ENCODE measurements around the gene MAD2L2. TPM values are rescaled to one million over a fixed set of nuclear protein-coding genes. Genes with fewer than 3 reads are reported as not detected.
A peak's percentile ranks its signal among the peaks of the same experiment; 100 is the strongest.

MAD2L2 gene
- total RNA-seq, 1 donor from 2014 or later = 48.0 TPM

GRCh38 chr1:11675325-11675724 is 5.6 kb downstream of the MAD2L2 start:
- Mint-ChIP-seq H3K36me3 (ENCODE audit: unreplicated experiment) (peaks cover 8% of the 10 kb centered on the region), H3K9me3 (ENCODE audit: unreplicated experiment) (no peaks in the 10 kb centered on the region), H3K27ac (ENCODE audit: unreplicated experiment) (no peak overlapping the region), H3K4me1 (ENCODE audit: unreplicated experiment) (peaks cover 12% of the 10 kb centered on the region), H3K27me3 (ENCODE audit: unreplicated experiment) (no peaks in the 10 kb centered on the region), H3K4me3 (ENCODE audit: unreplicated experiment) (no peak overlapping the region)
- TF ChIP-seq CTCF (IDR thresholded peaks at IDR 0.05) = no peak
- DNase-seq (ENCODE audit: extremely low spot score, unreplicated experiment) = no peak

GRCh38 chr1:11674488-11674887 is 6.5 kb downstream of the MAD2L2 start:
- DNase-seq (ENCODE audit: extremely low spot score, unreplicated experiment) = no peak

GRCh38 chr1:11673089-11673769 is 7.7 kb downstream of the MAD2L2 start:
- H3K27me3 Mint-ChIP-seq (ENCODE audit: unreplicated experiment) = no peaks in the 10 kb centered on the region
- H3K36me3 Mint-ChIP-seq (ENCODE audit: unreplicated experiment) = peaks cover 11% of the 10 kb centered on the region
- H3K27ac Mint-ChIP-seq (ENCODE audit: unreplicated experiment) = no peak overlapping the region
- peak; percentile 82 for DNase-seq (ENCODE audit: extremely low spot score, unreplicated experiment)
- no peak overlapping the region for H3K4me3 Mint-ChIP-seq (ENCODE audit: unreplicated experiment)
- TF ChIP-seq CTCF (IDR thresholded peaks at IDR 0.05) = no peak
- no peaks in the 10 kb centered on the region for H3K4me1 Mint-ChIP-seq (ENCODE audit: unreplicated experiment)
- H3K9me3 Mint-ChIP-seq (ENCODE audit: unreplicated experiment) = no peaks in the 10 kb centered on the region

More at GRCh38 chr1:11674488-11674887, 6.5 kb downstream of the MAD2L2 start:
- H3K4me1 Mint-ChIP-seq (ENCODE audit: unreplicated experiment) = peaks cover 7% of the 10 kb centered on the region
- peaks cover 8% of the 10 kb centered on the region for H3K36me3 Mint-ChIP-seq (ENCODE audit: unreplicated experiment)
- no peak for TF ChIP-seq CTCF (IDR thresholded peaks at IDR 0.05)
- H3K27ac Mint-ChIP-seq (ENCODE audit: unreplicated experiment) = no peak overlapping the region
- H3K9me3 Mint-ChIP-seq (ENCODE audit: unreplicated experiment) = no peaks in the 10 kb centered on the region
- H3K27me3 Mint-ChIP-seq (ENCODE audit: unreplicated experiment) = no peaks in the 10 kb centered on the region
- no peak overlapping the region for H3K4me3 Mint-ChIP-seq (ENCODE audit: unreplicated experiment)

- no peak overlapping the region for H3K4me3 Mint-ChIP-seq (ENCODE audit: unreplicated experiment)
- no peak for DNase-seq (ENCODE audit: extremely low spot score, unreplicated experiment)
- H3K27ac Mint-ChIP-seq (ENCODE audit: unreplicated experiment) = no peak overlapping the region
- H3K4me1 Mint-ChIP-seq (ENCODE audit: unreplicated experiment) = no peaks in the 10 kb centered on the region
- TF ChIP-seq CTCF (IDR thresholded peaks at IDR 0.05) = no peak
- no peaks in the 10 kb centered on the region for H3K9me3 Mint-ChIP-seq (ENCODE audit: unreplicated experiment)
- no peaks in the 10 kb centered on the region for H3K27me3 Mint-ChIP-seq (ENCODE audit: unreplicated experiment)
- peaks cover 11% of the 10 kb centered on the region for H3K36me3 Mint-ChIP-seq (ENCODE audit: unreplicated experiment)
These were observed 9.2 kb downstream of the MAD2L2 start for GRCh38 chr1:11671544-11672286.

GRCh38 chr1:11671205-11671543 is 9.8 kb downstream of the MAD2L2 start:
- H3K4me1 Mint-ChIP-seq (ENCODE audit: unreplicated experiment) = no peaks in the 10 kb centered on the region
- H3K4me3 Mint-ChIP-seq (ENCODE audit: unreplicated experiment) = no peak overlapping the region
- no peak for TF ChIP-seq CTCF (IDR thresholded peaks at IDR 0.05)
- no peak for DNase-seq (ENCODE audit: extremely low spot score, unreplicated experiment)
- peaks cover 11% of the 10 kb centered on the region for H3K36me3 Mint-ChIP-seq (ENCODE audit: unreplicated experiment)
- no peaks in the 10 kb centered on the region for H3K27me3 Mint-ChIP-seq (ENCODE audit: unreplicated experiment)
- H3K9me3 Mint-ChIP-seq (ENCODE audit: unreplicated experiment) = no peaks in the 10 kb centered on the region
- H3K27ac Mint-ChIP-seq (ENCODE audit: unreplicated experiment) = no peak overlapping the region

All from osteocyte (in vitro differentiated cells).